HG02610 (cell line): ENCODE measurements around the gene ZBTB46.
"Not testable (repeated sequence)": the region's sequence is repeated elsewhere in the genome, so short reads cannot be mapped to it uniquely, and the experiment has no call there.

ENCODE experiments used
- ATAC-seq: cut with Tn5 transposase; IDR thresholded peaks from one replicate; pipeline ENCODE4 v1.9.1; 2021; ENCODE audit warnings: mild to moderate bottlenecking, moderate library complexity; ENCODE audit not compliant: unreplicated experiment

The ZBTB46 gene

GRCh38 chr20:63790572-63791168 lies 40.4 kb downstream of the ZBTB46 start:
- ATAC-seq = no peak

GRCh38 chr20:63789836-63790571 lies 41.1 kb downstream of the ZBTB46 start:
- ATAC-seq = no peak

GRCh38 chr20:63787749-63788148 lies 43.3 kb downstream of the ZBTB46 start:
- ATAC-seq = no peak

GRCh38 chr20:63787302-63787701 lies 43.8 kb downstream of the ZBTB46 start:
- ATAC-seq = no peak

GRCh38 chr20:63785691-63786131 lies 45.4 kb downstream of the ZBTB46 start:
- ATAC-seq = no peak

- no peak for ATAC-seq
Measured at GRCh38 chr20:63783970-63784369, 47.1 kb downstream of the ZBTB46 start.

GRCh38 chr20:63782521-63782971 lies 48.5 kb downstream of the ZBTB46 start:
- ATAC-seq = no peak

- no peak for ATAC-seq
Measured at GRCh38 chr20:63782051-63782471, 49.0 kb downstream of the ZBTB46 start.

- ATAC-seq = no peak
Measured at GRCh38 chr20:63781181-63781580, 49.9 kb downstream of the ZBTB46 start.

GRCh38 chr20:63778857-63779256 lies 52.2 kb downstream of the ZBTB46 start:
- ATAC-seq = no peak

- no peak for ATAC-seq
Measured at GRCh38 chr20:63778034-63778752, 52.9 kb downstream of the ZBTB46 start.

GRCh38 chr20:63777614-63778013 lies 53.5 kb downstream of the ZBTB46 start:
- ATAC-seq = no peak

GRCh38 chr20:63776875-63777274 lies 54.2 kb downstream of the ZBTB46 start:
- not testable (repeated sequence) for ATAC-seq

GRCh38 chr20:63775096-63775978 lies 55.7 kb downstream of the ZBTB46 start:
- no peak for ATAC-seq

GRCh38 chr20:63774306-63774705 lies 56.8 kb downstream of the ZBTB46 start:
- no peak for ATAC-seq

GRCh38 chr20:63773571-63774241 lies 57.4 kb downstream of the ZBTB46 start:
- no peak for ATAC-seq

GRCh38 chr20:63772781-63773518 lies 58.1 kb downstream of the ZBTB46 start:
- no peak for ATAC-seq

GRCh38 chr20:63771046-63771707 lies 59.9 kb downstream of the ZBTB46 start:
- no peak for ATAC-seq

GRCh38 chr20:63769891-63770474 lies 61.1 kb downstream of the ZBTB46 start:
- ATAC-seq = no peak
